Breast epithelium (tissue), 4 donors: Measurements from ENCODE around the gene CROCC2. TPM values are rescaled to one million over a fixed set of nuclear protein-coding genes. Genes with fewer than 3 reads are reported as not detected.

Source experiments
- DNase-seq, 2 donors: peaks; one replicate each; pipeline ENCODE4 v3.0.0-alpha.2; 2019; ENCODE audit warnings: low spot score in 2 of 2
- H3K27ac ChIP-seq, 2 donors: fragments of 200-600 bp; sonication (generic) in 1 of 2; one replicate each; pipeline ENCODE4 v1.5.1; 2016 to 2019; ENCODE audit warnings: mild to moderate bottlenecking in 1 of 2
- H3K27me3 ChIP-seq, 2 donors: fragments of 200-600 bp; sonication (generic) in 1 of 2; one replicate each; pipeline versions ENCODE4 v1.5.1 to v1.6.0; 2017 to 2019; ENCODE audit warnings: control low read depth in 1 of 2, mild to moderate bottlenecking in 1 of 2
- H3K36me3 ChIP-seq: fragments of 200-600 bp; one replicate; pipeline ENCODE4 v1.5.1; 2019
- H3K4me1 ChIP-seq, 2 donors: fragments of 200-600 bp; sonication (generic); one replicate each; pipeline ENCODE4 v1.5.1; 2016 to 2019; ENCODE audit warnings: control low read depth in 1 of 2
- H3K4me3 ChIP-seq, 3 donors: fragments of 200-600 bp; sonication (generic); 1 replicate in 2 of 3; 2 replicates in 1 of 3; pipeline ENCODE4 v1.5.1; 2016 to 2019; ENCODE audit warnings: mild to moderate bottlenecking in 3 of 3, moderate library complexity in 2 of 3
- H3K9me3 ChIP-seq, 2 donors: fragments of 200-600 bp; sonication (generic) in 1 of 2; one replicate each; pipeline ENCODE4 v1.5.1; 2016 to 2019; ENCODE audit warnings: control low read depth in 1 of 2
- CTCF ChIP-seq, 3 donors: fragments of 450-650 bp; IDR thresholded peaks; one replicate each; pipeline ENCODE4 v1.5.1; 2016 to 2017; ENCODE audit warnings: antibody characterized with exemption in 3 of 3, mild to moderate bottlenecking in 3 of 3, moderate library complexity in 3 of 3
- POLR2A ChIP-seq: fragments of 450-650 bp; IDR thresholded peaks from one replicate; pipeline ENCODE4 v1.6.1; 2016; ENCODE audit warnings: antibody characterized with exemption, mild to moderate bottlenecking, moderate library complexity
- POLR2AphosphoS5 ChIP-seq, 3 donors: sonication (generic); formaldehyde crosslinking; IDR thresholded peaks; one replicate each; pipeline ENCODE4 v1.6.1; 2017; ENCODE audit warnings: antibody characterized with exemption in 3 of 3
- intact Hi-C: fragments of 100-400 bp; cut with DNase I; formaldehyde crosslinking; loops from one replicate; pipeline ENCODE4 v1.15.1; 2023; ENCODE audit warnings: low total_unique reads
- total RNA-seq, 3 donors: library from RNA; depleted of rRNA; stranded (reverse); fragments of >200 nt; gene quantifications; one replicate each; pipeline ENCODE4 v1.1.0, GENCODE V29; 2016

CROCC2 gene
- total RNA-seq, 3 donors from 2014 or later, result 0.33 TPM; not detected in 2

DNA sequence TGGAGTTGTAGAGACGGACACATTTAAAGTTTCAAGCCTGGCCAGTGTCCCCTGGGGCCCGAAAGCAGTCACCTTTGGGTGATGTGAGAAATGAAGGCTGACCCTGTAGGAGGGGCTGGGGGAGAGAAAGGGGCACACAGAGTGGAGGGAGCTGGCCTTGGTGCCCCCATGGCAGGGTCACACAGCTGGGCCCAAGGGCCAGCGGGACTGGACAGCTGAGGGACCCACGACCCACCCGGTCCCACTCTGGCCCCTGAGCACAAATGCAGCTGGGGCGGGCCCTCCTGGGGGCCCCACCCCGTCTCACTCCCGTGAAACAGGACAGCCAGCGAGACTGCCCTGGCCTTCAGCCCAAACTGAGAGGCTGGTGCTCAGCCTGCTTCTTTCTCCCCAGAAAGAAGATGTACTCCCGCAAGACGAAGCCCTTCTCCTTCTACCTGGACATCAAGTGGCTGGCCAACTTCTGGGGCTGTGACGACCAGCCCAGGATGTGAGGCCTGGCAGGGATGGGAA, 31.4 kb upstream of the CROCC2 start:
- intact Hi-C loops, result no loop called here
- no peaks in the 10 kb centered on the region for H3K27me3 ChIP-seq
- no peaks in the 10 kb centered on the region for H3K36me3 ChIP-seq
- no peak for DNase-seq
- H3K4me1 ChIP-seq, result no peaks in the 10 kb centered on the region
- TF ChIP-seq POLR2A (no peak), CTCF (IDR thresholded peaks at IDR 0.05) (no peak), POLR2AphosphoS5 (IDR thresholded peaks at IDR 0.05) (no peak)
- H3K27ac ChIP-seq, result no peak overlapping the region
- no peaks in the 10 kb centered on the region for H3K9me3 ChIP-seq
- no peak overlapping the region for H3K4me3 ChIP-seq

DNA sequence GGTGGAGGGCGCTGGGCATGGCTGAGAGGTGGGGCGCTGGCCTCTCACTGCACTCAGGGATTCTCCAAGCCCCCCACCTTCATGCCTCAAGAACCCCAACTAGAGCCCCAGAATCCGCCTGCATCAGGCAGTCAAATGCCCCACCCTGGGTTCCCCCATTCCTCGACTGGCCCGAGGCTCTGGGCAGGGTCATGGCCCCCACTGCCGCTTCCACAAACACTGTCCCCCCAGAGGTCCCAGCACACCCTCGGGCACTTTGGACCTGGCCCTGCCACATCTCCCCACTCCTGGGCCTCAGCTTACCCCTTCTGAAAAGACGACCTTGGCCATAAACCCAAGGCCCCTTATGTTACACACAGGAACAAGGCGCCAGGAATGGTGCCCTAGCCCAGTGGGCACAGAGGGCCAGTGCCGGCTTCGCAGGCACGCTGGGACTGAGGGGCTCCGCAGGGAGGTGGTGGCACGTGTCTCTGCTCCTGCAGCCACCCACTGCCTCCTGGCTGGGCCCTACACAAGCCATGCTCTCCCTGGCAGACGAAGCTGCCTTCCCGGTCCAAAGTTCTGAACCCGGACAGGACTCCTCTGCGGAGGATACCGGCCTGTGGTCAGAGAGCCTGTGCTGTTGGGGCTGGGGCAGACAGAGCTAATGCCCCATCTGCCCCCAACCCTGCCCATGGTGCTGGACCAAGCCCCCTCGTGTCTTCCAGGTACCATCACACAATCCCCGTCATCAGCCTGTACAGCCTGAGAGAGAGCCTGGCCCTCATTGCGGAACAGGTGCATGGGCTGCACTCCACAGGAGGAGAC, 30.7 kb upstream of the CROCC2 start:
- Histone ChIP-seq H3K36me3 (no peaks in the 10 kb centered on the region), H3K9me3 (no peaks in the 10 kb centered on the region), H3K4me1 (no peaks in the 10 kb centered on the region), H3K27ac (no peak overlapping the region), H3K4me3 (no peak overlapping the region), H3K27me3 (no peaks in the 10 kb centered on the region)
- no peak for DNase-seq
- intact Hi-C loops, result no loop called here
- TF ChIP-seq POLR2AphosphoS5 (IDR thresholded peaks at IDR 0.05), result no peak
- TF ChIP-seq POLR2A, result no peak
- TF ChIP-seq CTCF (IDR thresholded peaks at IDR 0.05), result no peak

DNA sequence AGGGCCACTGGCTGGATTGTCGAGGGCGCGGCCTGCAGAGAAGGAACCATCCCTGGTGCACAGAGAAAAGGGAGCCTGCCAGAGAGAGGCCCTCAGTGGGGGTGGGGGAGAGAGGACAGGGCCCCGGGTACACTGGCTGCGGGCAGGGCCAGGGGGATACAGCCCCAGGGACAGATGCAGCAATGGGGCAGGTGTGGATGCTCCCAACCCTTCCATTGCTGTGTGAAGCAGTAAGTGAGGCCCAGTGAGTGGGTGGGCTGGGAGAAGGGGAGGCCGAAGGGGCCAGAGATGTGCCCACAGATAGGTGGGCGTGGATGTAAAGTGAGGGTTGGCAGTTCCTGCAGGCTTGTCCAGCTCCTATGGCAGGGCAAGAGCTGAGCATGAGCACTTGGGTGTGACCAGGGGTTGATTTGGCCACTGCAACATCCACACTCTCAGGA, 30.1 kb upstream of the CROCC2 start:
- Histone ChIP-seq H3K27ac (no peak overlapping the region), H3K9me3 (no peaks in the 10 kb centered on the region), H3K36me3 (no peaks in the 10 kb centered on the region), H3K27me3 (no peaks in the 10 kb centered on the region), H3K4me1 (no peaks in the 10 kb centered on the region), H3K4me3 (no peak overlapping the region)
- no peak for DNase-seq
- intact Hi-C loops, result no loop called here
- TF ChIP-seq CTCF (IDR thresholded peaks at IDR 0.05), result no peak
- TF ChIP-seq POLR2AphosphoS5 (IDR thresholded peaks at IDR 0.05), result no peak
- TF ChIP-seq POLR2A, result no peak

DNA sequence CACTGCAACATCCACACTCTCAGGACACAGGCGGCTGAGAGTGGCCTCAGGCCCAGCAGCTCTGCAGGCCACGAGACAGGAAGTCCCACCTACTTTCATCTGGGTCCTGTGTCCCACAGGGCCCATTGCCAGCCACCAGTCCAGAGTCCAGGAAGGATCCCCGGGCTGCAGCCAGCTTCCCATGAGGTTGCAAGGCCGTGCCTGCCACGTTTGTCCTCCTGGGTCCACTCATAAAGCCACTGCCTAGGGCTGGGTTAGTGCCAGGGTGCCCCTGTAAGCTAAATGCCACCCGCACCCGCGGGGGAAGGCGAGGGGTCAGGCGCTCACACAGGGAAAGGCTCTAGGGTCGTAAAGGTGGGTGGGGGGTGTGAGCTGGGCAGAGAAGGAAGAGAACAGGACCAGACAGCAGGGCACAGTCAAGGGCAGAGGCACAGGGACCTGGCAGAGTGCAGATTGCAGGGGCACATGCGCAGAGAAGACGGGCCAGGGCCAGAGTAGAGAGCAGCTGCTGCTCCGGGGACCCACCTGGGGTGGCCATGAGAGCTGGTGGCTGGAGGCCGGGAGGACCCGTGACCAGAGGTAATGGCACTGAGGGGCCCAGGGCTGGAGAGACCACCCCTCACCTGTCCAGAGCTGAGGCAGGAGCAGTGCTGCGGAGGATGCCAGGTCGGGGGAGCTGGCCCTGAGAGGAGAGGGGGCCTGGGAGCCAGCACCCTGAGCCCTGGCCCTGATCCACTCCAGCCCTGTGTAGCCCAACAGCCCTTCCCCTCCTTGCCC, 29.5 kb upstream of the CROCC2 start:
- Histone ChIP-seq H3K36me3 (no peaks in the 10 kb centered on the region), H3K4me1 (no peaks in the 10 kb centered on the region), H3K9me3 (no peaks in the 10 kb centered on the region), H3K27me3 (no peaks in the 10 kb centered on the region), H3K27ac (no peak overlapping the region), H3K4me3 (no peak overlapping the region)
- TF ChIP-seq CTCF (IDR thresholded peaks at IDR 0.05) (no peak), POLR2A (no peak), POLR2AphosphoS5 (IDR thresholded peaks at IDR 0.05) (no peak)
- intact Hi-C loops, result no loop called here
- no peak for DNase-seq
